ENCODE results near the gene PIAS3.

PIAS3 gene

DNA sequence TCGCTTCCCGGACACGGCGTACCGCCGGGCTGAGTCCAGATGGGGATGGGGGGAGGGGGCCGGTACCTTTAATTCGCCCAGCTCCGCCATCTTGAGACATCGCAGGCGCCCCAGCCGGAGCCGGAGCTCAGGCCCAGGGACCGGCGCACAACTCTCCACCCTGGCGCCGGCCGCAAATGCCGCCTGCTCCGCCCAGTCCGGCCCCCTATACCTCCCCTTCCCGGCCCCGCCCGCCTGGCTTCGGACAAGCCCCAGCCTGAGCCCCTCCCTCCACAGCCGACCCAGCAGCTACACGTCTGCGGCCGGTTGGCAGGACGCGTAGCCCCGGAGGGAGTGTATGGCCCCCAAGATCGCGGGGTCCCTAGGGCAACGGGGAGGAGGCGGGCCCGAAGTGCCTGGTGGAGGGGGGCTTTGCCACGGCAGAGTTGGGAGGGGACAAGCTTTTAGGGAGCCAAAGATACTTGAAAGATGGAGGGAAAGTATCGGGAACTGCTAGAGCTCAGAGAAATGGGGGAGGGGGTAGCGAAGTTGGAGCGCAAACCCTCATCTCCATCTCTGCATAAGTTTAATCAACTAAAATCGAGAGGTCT is at the start of gene PIAS3:
PIAS3 (minus strand) TSS at position 181 of the 590 bp plus-strand sequence; CDS start at position 90, 91 bp downstream.
- Histone ChIP-seq H3K9ac (peak within 1 kb of the TSS; percentile 80), H3K9me3 (no peaks in the 10 kb centered on the region), H3K4me3 (peak within 1 kb of the TSS; percentile 81), H3K4me1 (peaks cover 27% of the 10 kb centered on the region), H3K4me2 (peak within 1 kb of the TSS; percentile 80), H3K27ac (peak within 1 kb of the TSS; percentile 80), H3K27me3 (no peaks in the 10 kb centered on the region), H3K36me3 (peaks cover 30% of the 10 kb centered on the region), H4K20me1 (no peaks in the 10 kb centered on the region)
- no peak for TF ChIP-seq Cebpa-rat (IDR thresholded peaks at IDR 0.05)

- TF ChIP-seq Cebpa-rat (IDR thresholded peaks at IDR 0.05), result no peak
- no peaks in the 10 kb centered on the region for H4K20me1 ChIP-seq
- no peaks in the 10 kb centered on the region for H3K27me3 ChIP-seq
- H3K9ac ChIP-seq, result 0 out of 2 replicates have a peak overlapping the region, but pooled peaks have one; percentile 0
- no peak overlapping the region for H3K27ac ChIP-seq
- H3K36me3 ChIP-seq, result peaks cover 34% of the 10 kb centered on the region
- H3K9me3 ChIP-seq, result no peaks in the 10 kb centered on the region
- peaks cover 9% of the 10 kb centered on the region for H3K4me1 ChIP-seq
- peak overlapping the region; percentile 28 for H3K4me2 ChIP-seq
- no peak overlapping the region for H3K4me3 ChIP-seq
Measured at GRCh38 chr1:145908653-145909052, 49.8 kb upstream of the PIAS3 start.

- Histone ChIP-seq H3K4me1 (peaks cover 9% of the 10 kb centered on the region), H3K27me3 (no peaks in the 10 kb centered on the region), H4K20me1 (no peaks in the 10 kb centered on the region), H3K9ac (no peak overlapping the region), H3K27ac (no peak overlapping the region), H3K4me3 (no peak overlapping the region), H3K9me3 (no peaks in the 10 kb centered on the region), H3K36me3 (peaks cover 19% of the 10 kb centered on the region), H3K4me2 (no peak overlapping the region)
- TF ChIP-seq Cebpa-rat (IDR thresholded peaks at IDR 0.05), result no peak
Measured at GRCh38 chr1:145906954-145907753, 48.3 kb upstream of the PIAS3 start.

- Histone ChIP-seq H3K4me3 (no peak overlapping the region), H4K20me1 (no peaks in the 10 kb centered on the region), H3K27ac (no peak overlapping the region), H3K27me3 (no peaks in the 10 kb centered on the region), H3K9ac (no peak overlapping the region), H3K36me3 (no peaks in the 10 kb centered on the region), H3K4me2 (no peak overlapping the region), H3K9me3 (no peaks in the 10 kb centered on the region), H3K4me1 (no peaks in the 10 kb centered on the region)
- no peak for TF ChIP-seq Cebpa-rat (IDR thresholded peaks at IDR 0.05)
Measured at GRCh38 chr1:145901312-145902021, 42.6 kb upstream of the PIAS3 start.

DNA sequence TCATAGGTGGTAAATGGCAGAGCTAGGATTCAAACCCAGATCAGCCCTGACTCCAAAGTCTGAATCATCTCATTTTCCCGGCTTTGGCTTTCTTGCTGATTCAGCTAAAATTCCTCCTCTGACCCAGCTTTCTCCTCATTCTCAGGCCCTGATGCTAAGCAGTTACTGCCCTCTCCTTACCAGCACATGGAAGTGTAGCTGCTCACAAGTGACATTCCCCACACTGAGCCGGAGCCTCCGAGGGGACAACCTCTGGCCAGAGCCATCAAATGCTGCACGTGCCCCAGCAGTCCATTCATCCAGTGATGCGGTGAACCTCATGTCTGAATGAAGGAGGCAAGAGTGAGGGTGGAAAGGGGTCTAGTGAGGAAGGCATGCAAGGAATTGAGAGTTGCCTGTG is 39.9 kb upstream of the PIAS3 start:
- H3K9ac ChIP-seq, result no peak overlapping the region
- TF ChIP-seq Cebpa-rat (IDR thresholded peaks at IDR 0.05), result no peak
- H3K9me3 ChIP-seq, result no peaks in the 10 kb centered on the region
- H3K27me3 ChIP-seq, result no peaks in the 10 kb centered on the region
- H3K27ac ChIP-seq, result no peak overlapping the region
- H4K20me1 ChIP-seq, result no peaks in the 10 kb centered on the region
- no peaks in the 10 kb centered on the region for H3K4me1 ChIP-seq
- H3K4me2 ChIP-seq, result no peak overlapping the region
- no peaks in the 10 kb centered on the region for H3K36me3 ChIP-seq
- H3K4me3 ChIP-seq, result no peak overlapping the region

GRCh38 chr1:145897969-145898368 is 39.1 kb upstream of the PIAS3 start:
- Histone ChIP-seq H3K27me3 (no peaks in the 10 kb centered on the region), H3K27ac (no peak overlapping the region), H3K4me3 (no peak overlapping the region), H3K9ac (no peak overlapping the region), H3K9me3 (no peaks in the 10 kb centered on the region), H3K36me3 (no peaks in the 10 kb centered on the region), H3K4me2 (no peak overlapping the region), H3K4me1 (no peaks in the 10 kb centered on the region), H4K20me1 (no peaks in the 10 kb centered on the region)
- no peak for TF ChIP-seq Cebpa-rat (IDR thresholded peaks at IDR 0.05)

- H3K4me2 ChIP-seq, result no peak overlapping the region
- H3K9me3 ChIP-seq, result no peaks in the 10 kb centered on the region
- H3K36me3 ChIP-seq, result no peaks in the 10 kb centered on the region
- no peak overlapping the region for H3K27ac ChIP-seq
- peaks cover 10% of the 10 kb centered on the region for H3K4me1 ChIP-seq
- no peaks in the 10 kb centered on the region for H4K20me1 ChIP-seq
- H3K4me3 ChIP-seq, result no peak overlapping the region
- H3K9ac ChIP-seq, result no peak overlapping the region
- no peak for TF ChIP-seq Cebpa-rat (IDR thresholded peaks at IDR 0.05)
- no peaks in the 10 kb centered on the region for H3K27me3 ChIP-seq
Measured at GRCh38 chr1:145895471-145895870, 36.6 kb upstream of the PIAS3 start.

GRCh38 chr1:145893306-145894055 is 34.6 kb upstream of the PIAS3 start:
- Histone ChIP-seq H3K27me3 (no peaks in the 10 kb centered on the region), H3K4me3 (no peak overlapping the region), H3K9me3 (no peaks in the 10 kb centered on the region), H3K4me2 (no peak overlapping the region), H3K36me3 (no peaks in the 10 kb centered on the region), H3K9ac (no peak overlapping the region), H3K27ac (no peak overlapping the region), H4K20me1 (no peaks in the 10 kb centered on the region), H3K4me1 (peaks cover 10% of the 10 kb centered on the region)
- TF ChIP-seq Cebpa-rat (IDR thresholded peaks at IDR 0.05), result no peak

DNA sequence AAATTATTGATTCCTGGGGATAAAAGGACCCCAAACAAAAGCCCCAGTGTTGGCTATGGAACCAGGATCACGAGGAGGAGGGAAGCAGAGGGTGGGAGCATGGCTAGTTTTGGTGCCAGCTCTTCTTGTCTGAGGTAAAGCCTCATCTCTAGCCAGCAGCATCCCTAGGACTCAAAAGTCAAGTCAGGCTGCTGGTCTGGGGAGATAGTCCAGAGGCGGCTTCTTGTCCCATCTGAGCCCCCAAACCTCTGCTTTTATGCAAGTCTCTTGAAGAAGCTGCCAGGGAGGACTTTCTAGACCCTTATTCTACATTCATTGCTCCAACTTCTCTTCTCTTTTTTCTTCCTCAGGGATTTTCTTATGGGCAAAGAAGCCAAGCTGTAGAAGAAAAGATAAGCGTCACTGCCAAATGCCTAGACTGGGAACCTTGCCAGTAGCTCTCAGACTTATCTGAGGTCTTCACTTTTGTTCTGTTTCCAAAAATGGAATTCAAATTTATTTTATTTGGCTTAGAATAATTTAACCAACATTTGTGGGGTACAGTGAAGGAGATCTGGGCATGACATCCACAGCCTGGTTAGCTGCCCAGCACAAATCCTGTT is 33.7 kb upstream of the PIAS3 start:
- Histone ChIP-seq H3K27ac (no peak overlapping the region), H3K4me3 (no peak overlapping the region)

More for the DNA sequence above, 33.7 kb upstream of the PIAS3 start:
- Histone ChIP-seq H3K36me3 (no peaks in the 10 kb centered on the region), H3K9me3 (no peaks in the 10 kb centered on the region), H3K4me2 (peak overlapping the region; percentile 32; the same call in 1 of the 2 replicates), H3K27me3 (no peaks in the 10 kb centered on the region), H3K9ac (0 out of 2 replicates have a peak overlapping the region, but pooled peaks have one; percentile 35), H3K4me1 (peaks cover 10% of the 10 kb centered on the region), H4K20me1 (no peaks in the 10 kb centered on the region)
- no peak for TF ChIP-seq Cebpa-rat (IDR thresholded peaks at IDR 0.05)
